ENCODE measurements around the gene SLC8A1.

The SLC8A1 gene

DNA sequence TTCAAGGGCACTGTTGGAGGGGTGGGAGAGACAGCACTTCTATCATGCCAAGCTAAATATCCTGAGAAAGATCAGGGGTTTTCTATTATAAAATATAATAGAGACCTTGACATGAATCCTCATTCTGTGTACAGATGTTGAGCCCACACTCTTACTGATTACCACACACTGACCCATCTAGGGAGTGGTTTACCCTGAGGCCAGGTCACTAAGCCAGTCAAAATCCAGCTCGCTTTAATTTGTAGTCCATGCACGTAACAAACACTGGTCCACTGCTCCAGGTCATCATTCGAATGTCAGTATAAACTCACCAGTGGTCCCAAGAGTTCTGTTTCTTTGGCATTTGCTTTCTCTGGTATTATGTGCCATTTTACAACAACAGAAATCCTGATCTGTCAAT, 96.4 kb downstream of the SLC8A1 start:
- DNase-seq = no peak
- TF ChIP-seq GATA1 (IDR thresholded peaks at IDR 0.05; ENCODE audit: low read depth, low read length) = no peak
- no peak for TF ChIP-seq POLR2A (IDR thresholded peaks at IDR 0.05; ENCODE audit: low read length)

- DNase-seq = no peak
- no peak for TF ChIP-seq GATA1 (IDR thresholded peaks at IDR 0.05; ENCODE audit: low read depth, low read length)
- no peak for TF ChIP-seq POLR2A (IDR thresholded peaks at IDR 0.05; ENCODE audit: low read length)
Measured at GRCh38 chr2:40353231-40353630, 98.7 kb downstream of the SLC8A1 start.

DNA sequence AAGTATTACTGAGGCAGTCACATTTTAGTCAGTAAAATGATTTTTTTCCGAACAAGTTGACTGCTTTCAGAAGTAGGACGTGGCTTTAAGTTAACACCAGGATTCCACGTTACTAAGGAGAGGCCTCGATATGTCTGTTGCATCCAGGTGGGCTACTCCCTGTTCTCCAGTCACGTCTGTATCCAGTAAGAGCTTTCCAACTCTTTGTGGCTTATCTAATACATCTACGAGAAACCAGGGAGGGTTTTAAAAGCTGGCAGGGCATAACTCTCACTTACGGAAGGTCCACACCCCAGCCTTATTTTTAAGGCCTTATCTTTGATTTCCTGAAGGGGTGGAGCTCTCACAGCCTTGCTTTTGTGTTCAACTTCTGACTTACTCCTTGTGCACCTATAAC, 99.2 kb downstream of the SLC8A1 start:
- DNase-seq = no peak
- TF ChIP-seq GATA1 (IDR thresholded peaks at IDR 0.05; ENCODE audit: low read depth, low read length) (no peak), POLR2A (IDR thresholded peaks at IDR 0.05; ENCODE audit: low read length) (no peak)

GRCh38 chr2:40352041-40352702, 99.7 kb downstream of the SLC8A1 start:
- no peak for DNase-seq
- TF ChIP-seq POLR2A (IDR thresholded peaks at IDR 0.05; ENCODE audit: low read length) (no peak), GATA1 (IDR thresholded peaks at IDR 0.05; ENCODE audit: low read depth, low read length) (no peak)

- DNase-seq = no peak
- TF ChIP-seq POLR2A (IDR thresholded peaks at IDR 0.05; ENCODE audit: low read length) (no peak), GATA1 (IDR thresholded peaks at IDR 0.05; ENCODE audit: low read depth, low read length) (no peak)
Measured at GRCh38 chr2:40348665-40349064, 103.2 kb downstream of the SLC8A1 start.

- DNase-seq = no peak
Measured at GRCh38 chr2:40348038-40348437, 103.9 kb downstream of the SLC8A1 start.

GRCh38 chr2:40346535-40347354, 105.1 kb downstream of the SLC8A1 start:
- DNase-seq = no peak
- TF ChIP-seq GATA1 (IDR thresholded peaks at IDR 0.05; ENCODE audit: low read depth, low read length) (no peak), POLR2A (IDR thresholded peaks at IDR 0.05; ENCODE audit: low read length) (no peak)

More at GRCh38 chr2:40348038-40348437, 103.9 kb downstream of the SLC8A1 start:
- TF ChIP-seq POLR2A (IDR thresholded peaks at IDR 0.05; ENCODE audit: low read length) (no peak), GATA1 (IDR thresholded peaks at IDR 0.05; ENCODE audit: low read depth, low read length) (no peak)

GRCh38 chr2:40344364-40344763, 107.5 kb downstream of the SLC8A1 start:
- DNase-seq = no peak
- TF ChIP-seq GATA1 (IDR thresholded peaks at IDR 0.05; ENCODE audit: low read depth, low read length) = no peak
- no peak for TF ChIP-seq POLR2A (IDR thresholded peaks at IDR 0.05; ENCODE audit: low read length)

- no peak for TF ChIP-seq GATA1 (IDR thresholded peaks at IDR 0.05; ENCODE audit: low read depth, low read length)
- no peak for TF ChIP-seq POLR2A (IDR thresholded peaks at IDR 0.05; ENCODE audit: low read length)
- DNase-seq = no peak
Measured at GRCh38 chr2:40343902-40344301, 108.0 kb downstream of the SLC8A1 start.

- no peak for DNase-seq
- TF ChIP-seq POLR2A (IDR thresholded peaks at IDR 0.05; ENCODE audit: low read length) (no peak), GATA1 (IDR thresholded peaks at IDR 0.05; ENCODE audit: low read depth, low read length) (no peak)
Measured at GRCh38 chr2:40341198-40341597, 110.7 kb downstream of the SLC8A1 start.

- DNase-seq = no peak
- TF ChIP-seq GATA1 (IDR thresholded peaks at IDR 0.05; ENCODE audit: low read depth, low read length) (no peak), POLR2A (IDR thresholded peaks at IDR 0.05; ENCODE audit: low read length) (no peak)
Measured at GRCh38 chr2:40339026-40339425, 112.9 kb downstream of the SLC8A1 start.

GRCh38 chr2:40332191-40332826, 119.6 kb downstream of the SLC8A1 start:
- TF ChIP-seq POLR2A (IDR thresholded peaks at IDR 0.05; ENCODE audit: low read length) = no peak
- TF ChIP-seq GATA1 (IDR thresholded peaks at IDR 0.05; ENCODE audit: low read depth, low read length) = no peak
- DNase-seq = no peak

- no peak for DNase-seq
- TF ChIP-seq GATA1 (IDR thresholded peaks at IDR 0.05; ENCODE audit: low read depth, low read length) = no peak
- TF ChIP-seq POLR2A (IDR thresholded peaks at IDR 0.05; ENCODE audit: low read length) = no peak
Measured at GRCh38 chr2:40330096-40330495, 121.8 kb downstream of the SLC8A1 start.

DNA sequence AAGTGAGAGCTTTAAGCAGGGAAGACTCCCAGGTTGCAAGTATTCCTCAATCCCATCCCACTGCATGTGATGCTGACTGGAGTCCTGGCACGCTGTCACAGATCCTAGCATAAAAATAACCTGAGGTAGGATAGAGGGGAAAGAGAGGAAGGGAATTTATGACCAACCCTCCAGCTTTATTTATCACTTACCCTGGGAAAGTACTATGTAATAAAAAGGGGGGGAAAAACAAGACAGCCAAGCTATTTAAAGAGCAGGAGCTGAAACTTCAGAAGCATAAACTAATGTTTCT, 122.2 kb downstream of the SLC8A1 start:
- TF ChIP-seq POLR2A (IDR thresholded peaks at IDR 0.05; ENCODE audit: low read length) (no peak), GATA1 (IDR thresholded peaks at IDR 0.05; ENCODE audit: low read depth, low read length) (no peak)
- no peak for DNase-seq

All from erythroblast (primary cell).